EL (cell line): ENCODE data around the gene KCNJ15.

Source experiments
- DNase-seq: peaks from one replicate; pipeline ENCODE4 v3.0.0-alpha.2; 2016

Gene KCNJ15

DNA sequence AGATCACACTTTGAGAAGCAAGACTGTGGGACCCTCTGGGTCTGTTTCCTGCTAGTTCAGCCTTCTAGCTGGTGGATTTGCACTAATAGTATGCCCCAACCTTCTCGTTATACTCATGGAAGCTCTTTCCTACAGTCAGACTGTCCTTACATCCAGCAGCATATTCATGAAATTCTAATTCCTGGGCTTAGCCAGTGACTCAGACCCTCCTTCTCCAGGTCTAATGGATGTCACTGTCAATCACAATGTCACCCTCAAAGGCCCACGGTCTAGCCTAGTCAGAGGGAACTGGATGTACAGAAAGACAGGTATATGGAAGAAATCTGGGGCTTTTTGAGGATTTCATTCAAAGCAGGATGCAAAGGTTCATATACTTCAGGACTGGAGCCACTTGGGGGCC, 72.4 kb downstream of the KCNJ15 start:
- no peak for DNase-seq

GRCh38 chr21:38330666-38331065, 73.9 kb downstream of the KCNJ15 start:
- peak; percentile 23 for DNase-seq

DNA sequence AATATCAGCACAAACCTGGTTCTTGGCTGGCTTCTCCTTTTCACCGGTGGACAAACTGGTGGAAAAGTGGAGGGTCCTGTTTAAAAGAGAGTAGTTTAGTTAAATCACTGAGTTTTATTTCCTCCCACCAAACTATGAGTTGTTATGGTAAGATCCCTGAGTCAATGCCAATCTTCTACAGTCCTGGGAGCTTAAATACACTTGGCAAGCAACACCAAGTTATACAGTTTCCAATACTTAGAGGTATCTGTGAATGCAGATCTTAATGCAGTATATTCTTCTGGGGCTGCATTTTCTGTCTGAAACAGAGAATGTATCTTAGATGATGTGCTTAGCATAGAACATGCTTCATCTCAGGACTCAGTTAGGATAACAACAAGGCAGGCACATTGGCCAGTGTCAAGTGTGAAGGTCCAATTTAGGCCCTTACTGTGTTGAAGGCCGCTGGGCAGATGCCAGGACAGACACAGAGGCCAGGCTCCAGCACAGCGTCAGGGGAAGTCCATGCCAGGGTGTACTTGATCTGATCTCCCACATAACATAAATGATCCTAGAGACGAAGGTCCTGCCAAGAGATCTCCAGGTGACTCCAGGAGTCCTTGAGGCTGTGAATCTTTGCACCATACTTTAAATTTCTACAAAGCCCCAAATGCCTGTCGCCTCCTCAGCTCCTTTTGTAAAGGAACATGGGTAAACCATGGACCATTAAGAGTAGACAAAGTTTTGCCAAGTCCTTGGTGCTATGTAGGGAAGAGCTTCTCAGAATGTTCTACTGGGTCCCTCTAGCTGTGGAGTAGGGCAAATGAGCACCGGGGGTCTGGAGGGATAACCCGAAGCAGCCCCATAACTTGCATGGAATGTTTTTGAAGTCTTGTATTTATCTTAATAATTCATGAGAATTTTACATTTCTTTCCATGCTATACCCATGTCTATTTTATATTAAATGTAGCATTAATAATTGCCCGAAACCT, 76.8 kb downstream of the KCNJ15 start:
- DNase-seq, result peak; percentile 21

DNA sequence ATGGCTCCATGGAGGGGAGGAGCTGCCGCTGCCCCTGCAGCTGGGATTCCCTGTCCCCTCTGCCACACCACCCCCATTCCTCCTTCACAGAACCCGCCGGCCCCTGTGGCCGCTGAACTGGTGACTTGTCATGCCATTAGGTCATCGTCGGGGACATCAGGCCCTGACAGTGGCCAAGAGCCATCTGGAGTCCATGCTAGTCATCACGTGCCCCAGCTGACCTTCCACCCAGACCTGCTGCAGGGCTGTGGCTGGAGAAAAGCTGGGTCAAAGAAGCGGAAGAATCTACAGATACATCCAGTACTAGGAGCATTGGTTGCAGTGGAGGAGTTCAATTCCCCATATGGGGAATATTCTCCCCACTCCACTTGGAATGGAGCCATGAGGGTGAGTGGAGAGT, 78.1 kb downstream of the KCNJ15 start:
- DNase-seq, result no peak

- no peak for DNase-seq
These were observed 81.0 kb downstream of the KCNJ15 start for GRCh38 chr21:38337793-38338192.

DNA sequence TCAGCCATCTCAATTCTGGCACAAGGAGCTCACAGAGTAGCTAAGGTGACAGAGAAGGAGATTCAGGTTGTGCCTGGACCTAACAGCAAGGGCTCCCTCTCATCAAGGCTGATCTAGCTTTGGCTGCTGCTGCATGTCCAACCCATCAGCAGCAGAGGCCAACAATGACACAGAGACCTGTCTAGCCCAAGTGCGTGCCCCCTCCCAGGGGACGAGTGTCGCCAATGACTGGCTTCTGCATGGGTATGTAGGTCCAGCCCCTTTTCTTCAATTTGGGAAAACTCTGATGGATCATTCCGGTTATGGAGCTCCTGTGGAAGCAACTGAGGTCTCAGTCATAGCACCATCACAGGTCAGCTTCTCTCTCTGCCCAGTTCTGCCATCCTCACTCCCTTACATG, 83.3 kb downstream of the KCNJ15 start:
- no peak for DNase-seq

DNA sequence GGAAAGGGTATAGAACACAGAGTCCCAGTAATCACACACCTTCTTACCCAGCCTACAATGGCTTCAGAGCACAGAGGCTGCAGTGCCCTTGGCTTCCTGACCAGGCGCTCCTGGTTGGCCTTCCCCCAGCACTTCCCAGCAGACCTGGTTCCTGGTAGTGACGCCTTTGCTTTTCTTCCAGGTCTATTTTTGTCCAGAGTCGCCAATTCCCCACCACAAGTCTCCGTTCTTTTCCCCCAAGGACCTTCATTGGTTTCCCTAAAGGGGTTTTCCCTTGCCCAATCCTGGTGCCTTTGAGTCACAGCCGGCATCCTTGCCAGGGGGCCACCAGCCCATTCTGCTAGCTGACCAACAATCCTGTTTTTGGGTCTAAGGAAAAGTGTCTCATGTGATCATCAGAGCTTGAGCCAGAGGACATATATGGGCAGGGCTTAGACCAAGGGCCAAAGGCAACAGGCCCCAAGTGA, 84.8 kb downstream of the KCNJ15 start:
- no peak for DNase-seq

- DNase-seq, result no peak
These were observed 85.9 kb downstream of the KCNJ15 start for GRCh38 chr21:38342739-38343138.

DNA sequence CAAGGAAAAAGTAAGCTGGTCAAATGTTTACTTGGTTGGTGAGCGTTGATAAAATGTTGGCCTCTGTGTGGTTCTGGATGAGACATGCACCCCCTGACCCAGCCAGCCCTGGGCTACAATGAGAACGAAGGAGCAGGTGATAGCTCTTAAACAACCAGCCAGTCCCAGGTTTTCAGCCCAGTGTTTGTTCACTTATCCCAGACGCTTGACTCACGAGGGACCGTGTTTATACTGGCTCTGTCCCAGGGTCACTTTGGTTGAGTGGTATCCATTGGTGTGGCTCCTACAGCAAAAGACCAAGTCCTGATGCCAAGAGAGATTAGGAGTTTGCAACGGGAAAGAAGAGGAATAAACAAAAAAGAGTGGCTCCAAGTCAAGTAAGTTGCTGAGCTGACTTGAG, 86.9 kb downstream of the KCNJ15 start:
- DNase-seq, result peak; percentile 21

GRCh38 chr21:38346286-38346685, 89.5 kb downstream of the KCNJ15 start:
- DNase-seq, result no peak

DNA sequence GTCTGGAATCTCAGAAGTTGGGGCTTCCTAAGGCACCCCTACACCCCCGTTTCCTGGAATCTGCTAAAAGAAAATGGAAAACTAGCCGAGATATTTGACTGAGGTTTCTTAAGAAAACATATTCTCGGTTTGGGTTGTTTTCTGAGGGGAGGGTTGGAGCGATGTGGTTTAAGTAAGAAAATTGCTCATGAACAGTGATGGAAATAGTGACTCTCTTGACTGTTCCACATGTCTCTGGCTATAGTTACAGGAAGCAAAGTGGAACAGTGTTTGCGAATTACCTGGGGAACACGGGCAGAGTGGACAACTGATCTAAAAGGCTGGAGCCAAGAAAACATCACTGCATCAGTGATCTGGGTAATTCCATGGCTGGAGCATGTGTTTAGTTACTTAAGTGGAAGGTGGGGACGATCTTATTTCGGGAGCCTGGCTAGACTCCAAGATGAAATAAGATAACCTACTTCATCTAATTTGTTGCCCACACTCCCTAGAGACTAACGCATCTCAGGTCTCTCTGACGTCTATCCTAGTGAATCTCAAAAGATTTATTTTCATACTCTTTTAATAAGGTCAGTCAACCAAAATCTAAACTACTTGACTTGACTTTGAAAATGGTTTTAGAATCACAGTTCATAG, 92.4 kb downstream of the KCNJ15 start:
- no peak for DNase-seq

DNA sequence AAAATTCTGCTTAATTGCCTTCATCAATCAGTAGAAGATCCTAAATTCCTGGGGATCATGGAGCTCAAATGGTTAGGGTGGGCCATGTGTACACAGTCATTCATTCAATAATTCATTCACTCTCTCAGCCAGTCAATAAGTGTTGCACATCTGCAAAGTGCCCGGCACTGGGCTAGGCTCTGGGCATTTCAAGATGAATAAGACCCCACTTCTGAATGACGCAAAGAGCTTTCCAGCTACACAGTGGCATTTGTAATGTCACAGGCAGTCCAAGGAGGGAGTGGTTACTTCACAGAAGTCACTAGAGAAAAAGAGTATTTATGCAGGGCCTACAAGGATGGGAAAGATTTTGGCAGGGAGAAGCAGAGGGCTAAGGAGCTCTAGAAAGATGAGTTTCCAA, 93.2 kb downstream of the KCNJ15 start:
- no peak for DNase-seq

DNA sequence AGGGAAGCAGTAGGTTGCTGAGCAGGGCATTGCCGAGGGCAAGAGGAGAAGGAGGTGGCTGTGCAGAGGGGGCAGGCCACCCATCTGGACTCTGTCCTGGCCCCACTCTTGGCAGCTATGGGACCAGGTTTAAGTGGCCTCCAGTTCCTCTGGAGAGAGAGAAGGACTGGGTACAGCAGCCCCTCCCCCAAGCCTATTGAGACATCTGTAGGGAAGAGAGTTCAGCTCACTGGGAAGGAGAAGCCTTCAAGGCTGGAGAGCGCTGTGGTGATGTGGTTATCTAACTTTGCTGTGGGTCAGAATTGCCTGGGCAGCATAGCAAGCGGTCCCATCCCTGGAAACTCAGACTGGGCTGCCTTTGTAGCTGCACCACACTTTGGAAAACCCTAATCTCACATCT, 93.9 kb downstream of the KCNJ15 start:
- DNase-seq, result no peak

DNA sequence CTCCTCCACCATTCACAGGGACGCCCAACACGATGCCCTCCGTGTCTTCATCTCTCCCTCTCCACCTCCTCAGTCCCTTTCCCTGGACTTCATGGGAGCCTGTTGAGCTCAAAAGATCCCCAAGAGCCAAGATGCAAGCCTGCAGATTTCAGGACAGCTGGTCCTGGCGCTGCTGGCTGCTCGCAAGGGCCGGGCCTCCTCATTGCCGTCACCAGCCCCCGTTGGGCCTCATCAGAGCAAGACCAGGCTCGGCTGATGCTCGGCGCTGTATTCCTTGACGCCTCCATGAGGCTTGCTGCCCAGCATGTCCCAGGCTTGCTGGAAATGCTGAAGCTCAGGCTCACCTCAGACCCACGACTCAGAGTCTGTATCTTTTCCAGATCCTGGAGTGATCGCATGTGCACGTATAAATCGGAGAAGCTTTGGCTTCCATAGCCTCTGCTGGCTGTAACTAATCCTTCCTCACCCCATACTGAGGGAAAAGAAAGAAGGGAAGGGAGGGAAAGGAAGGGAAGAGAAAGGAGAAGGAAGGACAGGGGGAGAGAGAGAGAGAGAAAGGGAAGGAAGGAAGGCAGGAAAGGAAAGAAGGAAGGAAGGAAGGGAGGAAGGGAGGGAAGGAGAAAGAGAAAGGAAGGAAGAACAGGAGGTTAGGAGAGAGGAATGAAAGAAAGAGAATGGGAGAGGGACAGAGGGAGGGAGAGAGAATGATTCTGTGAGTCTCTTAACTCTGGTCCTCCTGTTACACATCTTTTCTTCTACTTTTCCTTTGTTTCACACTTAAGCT, 94.6 kb downstream of the KCNJ15 start:
- no peak for DNase-seq

DNA sequence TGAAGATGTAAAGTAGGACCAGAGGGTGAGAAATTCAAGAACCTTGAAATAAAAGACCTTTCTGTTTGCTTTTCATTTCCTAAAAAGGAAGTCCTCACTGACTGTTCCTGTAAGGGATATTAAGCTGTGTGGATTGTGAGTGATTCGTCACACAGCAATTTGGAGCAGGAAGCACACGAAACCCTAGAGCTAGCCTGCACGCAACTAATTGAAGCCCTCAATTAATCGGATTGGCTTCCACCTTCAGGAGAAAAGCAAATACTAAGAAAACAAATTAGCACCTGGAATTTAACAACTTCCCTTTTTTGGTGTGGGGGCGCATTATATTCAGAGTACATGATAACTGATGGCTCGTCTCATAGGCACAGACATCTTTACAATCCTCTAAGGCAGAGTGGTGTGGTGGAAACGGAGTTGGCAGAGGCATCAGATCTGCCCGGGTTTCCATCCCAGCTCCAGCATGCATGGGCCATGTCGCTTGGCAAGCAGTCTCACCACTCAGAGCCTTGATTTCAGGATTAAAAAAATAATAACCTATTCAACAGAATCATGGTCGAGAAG, 95.2 kb downstream of the KCNJ15 start:
- DNase-seq, result peak; percentile 82

- DNase-seq, result peak; percentile 74
These were observed 95.9 kb downstream of the KCNJ15 start for GRCh38 chr21:38352536-38353219.

GRCh38 chr21:38354231-38354630, 97.4 kb downstream of the KCNJ15 start:
- DNase-seq, result no peak

GRCh38 chr21:38354746-38355145, 98.0 kb downstream of the KCNJ15 start:
- DNase-seq, result no peak

DNA sequence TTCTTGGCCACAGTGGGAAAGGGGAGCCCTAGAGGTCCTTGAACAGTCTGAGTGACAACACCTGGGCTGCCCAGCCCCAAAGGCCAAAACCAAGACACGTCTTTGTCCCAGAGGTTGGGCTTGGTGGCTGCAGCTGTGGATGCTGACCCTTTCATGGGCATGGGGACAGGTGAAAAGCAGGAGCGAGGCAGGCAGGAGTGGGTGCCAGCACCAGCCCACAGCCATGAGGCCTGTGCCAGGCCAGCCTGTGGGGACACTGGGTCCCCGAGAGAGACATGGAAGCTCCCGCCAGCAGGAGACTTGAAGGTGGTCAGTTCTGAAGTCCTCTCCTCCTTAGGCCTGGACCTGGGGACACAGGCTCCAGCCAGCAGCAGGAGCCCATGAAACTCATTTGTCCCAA, 98.6 kb downstream of the KCNJ15 start:
- DNase-seq, result no peak

DNA sequence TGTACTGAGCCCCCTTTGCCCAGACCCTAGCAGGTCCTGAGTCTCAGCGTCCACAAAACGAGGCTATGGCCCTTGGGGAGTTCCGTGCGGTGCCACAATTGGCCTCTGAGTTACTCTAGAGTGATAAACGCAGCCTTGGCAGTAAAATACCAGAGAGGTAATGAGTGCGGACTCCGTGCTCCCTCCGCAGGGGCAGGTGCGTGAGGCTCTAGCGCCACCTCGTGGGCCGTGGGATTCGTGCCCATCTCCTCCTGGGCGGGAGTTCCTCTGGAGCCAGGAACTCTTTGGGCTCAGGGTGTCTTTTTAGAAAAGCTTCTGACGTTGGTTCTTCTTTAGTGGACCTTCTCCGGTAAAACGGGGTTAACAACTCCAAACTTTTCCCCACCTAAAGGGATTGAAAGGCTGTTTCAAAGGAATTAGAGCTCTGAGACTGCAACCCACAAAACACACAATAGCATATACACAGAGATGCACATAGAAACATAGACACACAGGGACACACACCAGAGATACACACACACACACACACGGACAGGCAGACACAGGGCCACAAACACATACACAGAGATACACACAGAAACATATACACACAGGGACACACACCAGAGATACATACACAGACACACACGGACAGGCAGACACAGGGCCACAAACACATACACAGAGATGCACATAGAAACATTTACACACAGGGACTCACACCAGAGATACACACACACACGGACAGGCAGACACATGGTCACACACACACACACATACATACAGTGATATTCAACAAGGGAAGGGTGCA, 99.4 kb downstream of the KCNJ15 start:
- peak; percentile 73 for DNase-seq
